Ishikawa (cell line): Measurements from ENCODE around the gene PDE7B.

Experiments used
- CEBPB ChIP-seq: IDR thresholded peaks from 2 replicates; pipeline ENCODE4 v1.6.1; 2012
- CREB1 ChIP-seq: IDR thresholded peaks from 2 replicates; pipeline ENCODE4 v1.6.1; 2012; ENCODE audit warnings: low read depth
- EGR1 ChIP-seq: IDR thresholded peaks from 2 replicates; pipeline ENCODE4 v1.6.1; 2012
- EP300 ChIP-seq: IDR thresholded peaks from 2 replicates; pipeline ENCODE4 v1.6.1; 2012; ENCODE audit warnings: borderline replicate concordance
- FOXM1 ChIP-seq: IDR thresholded peaks from 2 replicates; pipeline ENCODE4 v1.6.1; 2012; ENCODE audit warnings: low read depth, borderline replicate concordance
- NFIC ChIP-seq: IDR thresholded peaks from 2 replicates; pipeline ENCODE4 v1.6.1; 2012
- RAD21 ChIP-seq: IDR thresholded peaks from 2 replicates; pipeline ENCODE4 v1.6.1; 2012; ENCODE audit warnings: low read depth
- TAF1 ChIP-seq: IDR thresholded peaks from 2 replicates; pipeline ENCODE4 v1.6.1; 2012; ENCODE audit warnings: low read depth, mild to moderate bottlenecking
- TCF12 ChIP-seq: IDR thresholded peaks from 2 replicates; pipeline ENCODE4 v1.6.1; 2012; ENCODE audit warnings: low read depth
- TEAD4 ChIP-seq: IDR thresholded peaks from 2 replicates; pipeline ENCODE4 v1.6.1; 2012
- YY1 ChIP-seq: IDR thresholded peaks from 2 replicates; pipeline ENCODE4 v1.6.1; 2012; ENCODE audit warnings: low read depth
- ZBTB7A ChIP-seq: IDR thresholded peaks from 2 replicates; pipeline ENCODE4 v1.6.1; 2012; ENCODE audit warnings: low read depth
- TF ChIP-seq, protein P1 (sequence below): IDR thresholded peaks from 2 replicates; pipeline ENCODE4 v1.6.1; 2012
- TF ChIP-seq, protein P2 (sequence below): IDR thresholded peaks from 2 replicates; pipeline ENCODE4 v1.6.1; 2012; ENCODE audit warnings: low read depth, mild to moderate bottlenecking
- TF ChIP-seq, protein P3 (sequence below): IDR thresholded peaks from 2 replicates; pipeline ENCODE4 v1.6.1; 2012

PDE7B gene

DNA sequence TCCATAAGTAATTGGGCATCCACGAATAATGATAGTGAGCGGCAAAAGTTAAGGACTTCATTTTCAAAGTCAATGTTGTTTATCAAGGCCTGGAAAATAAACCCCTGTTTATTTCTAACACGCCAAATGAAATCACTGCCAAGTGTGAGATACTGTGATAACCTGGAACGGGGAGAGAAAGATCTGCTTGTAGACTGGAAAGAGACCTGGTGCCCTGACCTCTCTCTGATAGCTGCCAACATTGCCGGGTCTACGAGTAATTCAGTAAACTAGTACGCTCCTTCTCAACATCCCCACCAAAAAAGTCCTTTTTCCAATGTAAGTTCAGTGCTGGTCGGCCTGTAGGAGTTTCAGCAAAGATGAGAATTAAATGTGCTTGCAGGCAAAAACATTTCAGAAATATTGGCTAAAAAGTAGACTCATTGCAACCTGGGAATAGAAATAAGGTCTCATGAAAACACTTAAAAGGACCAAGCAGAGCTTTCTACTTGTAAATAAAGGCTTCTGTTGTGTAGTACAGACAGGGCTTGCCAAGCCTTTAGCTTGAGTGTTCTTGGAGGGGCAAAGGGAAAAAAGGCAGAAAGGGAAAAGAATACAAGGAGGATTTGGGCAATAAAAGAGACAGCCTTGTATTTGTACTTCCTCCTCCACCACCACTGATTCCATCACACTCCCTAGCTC is 43.9 kb downstream of the PDE7B start:
- TF ChIP-seq FOXM1 = no peak
- no peak for TF ChIP-seq ZBTB7A
- TF ChIP-seq NFIC = no peak

DNA sequence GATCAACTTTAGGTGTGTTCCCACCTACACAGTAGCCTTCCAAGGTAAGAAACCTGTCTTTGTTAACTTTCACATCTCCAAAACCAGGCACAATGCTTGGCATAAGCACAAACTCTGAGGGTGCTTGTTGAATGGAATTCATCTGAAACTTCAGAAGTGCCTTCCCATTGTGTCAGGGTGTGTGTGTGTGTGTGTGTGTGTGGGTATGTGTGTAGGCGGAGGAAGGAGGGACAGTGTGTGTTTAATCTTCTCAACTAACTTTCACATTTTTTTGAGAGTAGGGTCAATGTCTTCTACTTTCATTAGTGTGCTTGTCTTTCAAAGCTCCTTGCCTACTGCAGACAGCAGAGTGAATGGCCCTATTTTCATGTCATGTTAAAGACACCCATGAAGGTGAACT is 45.6 kb downstream of the PDE7B start:
- TF ChIP-seq YY1 = no peak
- no peak for TF ChIP-seq EGR1
- TF ChIP-seq CREB1 = no peak
- TF ChIP-seq EP300 = no peak

DNA sequence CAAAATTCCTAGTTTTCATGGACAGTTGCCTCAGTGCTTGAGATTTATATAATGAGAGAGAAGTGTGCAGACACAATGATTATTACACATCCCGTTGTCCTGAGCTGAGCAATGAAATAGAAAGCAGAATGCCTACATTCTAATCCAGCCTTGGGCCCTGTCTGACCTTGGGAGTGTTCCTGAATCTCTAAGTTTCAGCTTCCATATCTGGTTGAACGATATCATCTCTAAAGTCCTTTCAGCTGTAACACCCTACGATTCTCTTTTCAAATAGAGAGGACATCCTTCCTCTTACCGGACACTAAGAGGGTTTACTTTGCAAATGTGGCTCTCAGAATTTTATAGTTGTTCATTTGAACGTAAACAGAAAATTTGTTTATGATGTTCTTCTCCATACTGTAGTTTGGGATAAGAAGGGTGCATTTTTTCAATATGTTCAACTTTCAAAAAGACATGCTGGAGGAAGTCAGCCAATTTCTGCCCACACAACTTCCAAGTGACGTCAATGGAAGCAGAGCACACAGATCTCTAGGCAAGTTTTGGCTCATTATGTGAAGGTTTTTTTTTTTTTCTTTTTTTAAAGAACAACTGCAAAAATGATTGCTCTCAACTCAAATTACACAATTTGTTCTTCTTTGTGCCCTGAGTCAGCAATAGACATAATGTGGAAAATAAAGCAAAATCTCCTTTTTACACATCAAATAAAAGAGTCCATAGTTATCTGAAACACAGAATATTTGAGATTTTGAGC is 50.4 kb downstream of the PDE7B start:
- TF ChIP-seq ZBTB7A (no peak), CREB1 (no peak), CEBPB (no peak), TAF1 (no peak), TCF12 (no peak), NFIC (no peak), YY1 (no peak), FOXM1 (no peak)
- TF ChIP-seq, protein P1, sequence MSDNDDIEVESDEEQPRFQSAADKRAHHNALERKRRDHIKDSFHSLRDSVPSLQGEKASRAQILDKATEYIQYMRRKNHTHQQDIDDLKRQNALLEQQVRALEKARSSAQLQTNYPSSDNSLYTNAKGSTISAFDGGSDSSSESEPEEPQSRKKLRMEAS = no peak

DNA sequence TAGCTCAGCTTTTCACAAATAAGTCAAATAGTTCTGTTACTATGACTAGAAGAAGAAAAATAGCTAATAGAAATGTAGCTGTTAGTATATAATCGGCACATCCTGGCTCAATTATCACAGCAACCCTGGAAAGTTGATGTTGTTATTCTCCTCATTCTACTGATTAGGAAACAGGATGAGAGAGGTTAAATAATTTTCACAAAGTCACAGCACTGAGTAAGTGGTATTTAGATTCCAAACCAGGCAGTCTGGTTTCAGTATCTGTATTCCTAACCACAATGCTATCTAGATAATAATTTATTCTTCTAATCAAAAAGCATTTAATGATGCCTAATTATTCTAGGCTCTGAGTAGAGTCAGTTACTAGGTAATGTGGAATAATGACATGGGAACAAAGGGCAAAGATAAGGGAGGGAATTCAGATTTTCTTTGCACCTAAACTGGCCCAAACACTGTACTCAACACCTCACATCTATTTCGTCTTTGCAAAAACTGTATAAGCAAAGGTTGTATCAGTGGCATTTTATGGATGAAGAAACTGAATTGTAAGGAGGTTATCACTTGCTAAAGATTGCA is 51.3 kb downstream of the PDE7B start:
- no peak for TF ChIP-seq RAD21
- TF ChIP-seq EP300 = no peak
- TF ChIP-seq CEBPB = no peak
- no peak for TF ChIP-seq YY1
- TF ChIP-seq, protein P2, sequence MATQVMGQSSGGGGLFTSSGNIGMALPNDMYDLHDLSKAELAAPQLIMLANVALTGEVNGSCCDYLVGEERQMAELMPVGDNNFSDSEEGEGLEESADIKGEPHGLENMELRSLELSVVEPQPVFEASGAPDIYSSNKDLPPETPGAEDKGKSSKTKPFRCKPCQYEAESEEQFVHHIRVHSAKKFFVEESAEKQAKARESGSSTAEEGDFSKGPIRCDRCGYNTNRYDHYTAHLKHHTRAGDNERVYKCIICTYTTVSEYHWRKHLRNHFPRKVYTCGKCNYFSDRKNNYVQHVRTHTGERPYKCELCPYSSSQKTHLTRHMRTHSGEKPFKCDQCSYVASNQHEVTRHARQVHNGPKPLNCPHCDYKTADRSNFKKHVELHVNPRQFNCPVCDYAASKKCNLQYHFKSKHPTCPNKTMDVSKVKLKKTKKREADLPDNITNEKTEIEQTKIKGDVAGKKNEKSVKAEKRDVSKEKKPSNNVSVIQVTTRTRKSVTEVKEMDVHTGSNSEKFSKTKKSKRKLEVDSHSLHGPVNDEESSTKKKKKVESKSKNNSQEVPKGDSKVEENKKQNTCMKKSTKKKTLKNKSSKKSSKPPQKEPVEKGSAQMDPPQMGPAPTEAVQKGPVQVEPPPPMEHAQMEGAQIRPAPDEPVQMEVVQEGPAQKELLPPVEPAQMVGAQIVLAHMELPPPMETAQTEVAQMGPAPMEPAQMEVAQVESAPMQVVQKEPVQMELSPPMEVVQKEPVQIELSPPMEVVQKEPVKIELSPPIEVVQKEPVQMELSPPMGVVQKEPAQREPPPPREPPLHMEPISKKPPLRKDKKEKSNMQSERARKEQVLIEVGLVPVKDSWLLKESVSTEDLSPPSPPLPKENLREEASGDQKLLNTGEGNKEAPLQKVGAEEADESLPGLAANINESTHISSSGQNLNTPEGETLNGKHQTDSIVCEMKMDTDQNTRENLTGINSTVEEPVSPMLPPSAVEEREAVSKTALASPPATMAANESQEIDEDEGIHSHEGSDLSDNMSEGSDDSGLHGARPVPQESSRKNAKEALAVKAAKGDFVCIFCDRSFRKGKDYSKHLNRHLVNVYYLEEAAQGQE = no peak
- TF ChIP-seq ZBTB7A = no peak
- no peak for TF ChIP-seq CREB1
- TF ChIP-seq EGR1 = no peak
- TF ChIP-seq NFIC = no peak
- TF ChIP-seq, protein P3, sequence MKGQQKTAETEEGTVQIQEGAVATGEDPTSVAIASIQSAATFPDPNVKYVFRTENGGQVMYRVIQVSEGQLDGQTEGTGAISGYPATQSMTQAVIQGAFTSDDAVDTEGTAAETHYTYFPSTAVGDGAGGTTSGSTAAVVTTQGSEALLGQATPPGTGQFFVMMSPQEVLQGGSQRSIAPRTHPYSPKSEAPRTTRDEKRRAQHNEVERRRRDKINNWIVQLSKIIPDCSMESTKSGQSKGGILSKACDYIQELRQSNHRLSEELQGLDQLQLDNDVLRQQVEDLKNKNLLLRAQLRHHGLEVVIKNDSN = no peak
- no peak for TF ChIP-seq TAF1
- TF ChIP-seq, protein P1 = no peak
- no peak for TF ChIP-seq TEAD4
- no peak for TF ChIP-seq TCF12
- no peak for TF ChIP-seq FOXM1

DNA sequence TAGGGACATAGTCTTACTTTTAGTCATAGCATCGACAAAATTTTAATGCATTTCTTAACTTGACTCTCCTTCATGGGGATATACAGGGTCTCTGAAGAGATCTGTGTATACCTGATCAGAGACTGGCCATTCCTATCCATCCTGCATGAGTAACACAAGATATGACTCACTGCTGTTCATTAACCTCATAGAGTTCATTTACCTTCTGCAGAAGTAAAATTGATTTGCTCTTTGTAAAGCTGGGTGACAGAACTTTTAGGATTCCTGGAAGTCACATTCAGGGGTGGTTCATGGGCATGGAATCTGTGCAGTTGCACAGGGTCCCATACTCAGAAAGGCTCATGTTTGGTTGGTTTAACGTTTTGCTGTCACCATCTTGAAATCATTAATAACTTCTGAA is 53.2 kb downstream of the PDE7B start:
- TF ChIP-seq RAD21 (no peak), CEBPB (no peak), EGR1 (no peak), ZBTB7A (no peak), FOXM1 (no peak), TCF12 (no peak), TAF1 (no peak), TEAD4 (no peak), YY1 (no peak)
- TF ChIP-seq, protein P3 = no peak
- TF ChIP-seq, protein P1 = no peak

DNA sequence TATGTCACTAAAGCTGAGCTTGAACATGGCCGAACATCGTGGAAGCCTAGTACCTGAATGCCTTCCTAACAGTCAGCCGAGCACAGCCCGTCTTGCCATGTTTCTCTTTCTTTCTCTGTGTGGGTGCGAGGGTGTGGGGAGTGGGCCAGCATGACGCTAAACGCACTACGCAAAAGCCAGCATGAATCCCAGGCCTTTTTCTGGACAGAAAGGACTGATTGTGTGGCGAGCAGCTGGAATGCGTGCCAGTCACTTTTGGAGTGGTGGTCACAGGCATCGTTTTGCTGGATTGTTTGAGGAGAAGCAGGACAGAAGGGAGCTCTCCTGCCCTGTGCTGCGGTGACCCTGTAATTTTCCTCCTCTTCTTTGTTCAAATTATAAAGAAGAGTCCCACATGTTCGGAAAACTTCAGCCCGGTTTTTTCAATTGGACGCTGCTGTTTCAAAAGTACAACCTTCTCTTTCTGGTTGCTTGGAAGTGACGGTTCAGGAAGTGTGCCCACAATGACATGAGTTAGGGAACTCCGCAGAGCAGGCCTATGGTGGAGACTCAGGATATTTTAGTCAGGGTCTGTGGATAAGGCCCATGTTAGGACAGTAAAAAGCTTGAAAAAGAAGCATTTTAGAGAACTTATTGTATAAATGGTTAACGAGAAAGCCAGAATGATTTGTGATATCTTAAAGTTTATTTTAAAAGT is 54.3 kb downstream of the PDE7B start:
- TF ChIP-seq ZBTB7A = no peak
- no peak for TF ChIP-seq CEBPB
- no peak for TF ChIP-seq CREB1
- TF ChIP-seq TEAD4 = no peak
- TF ChIP-seq EGR1 = no peak
- TF ChIP-seq, protein P2 = no peak
- no peak for TF ChIP-seq FOXM1
- TF ChIP-seq EP300 = no peak
- TF ChIP-seq NFIC = no peak
- TF ChIP-seq, protein P1 = no peak
- no peak for TF ChIP-seq TCF12
- TF ChIP-seq YY1 = no peak
- TF ChIP-seq RAD21 = no peak
- no peak for TF ChIP-seq TAF1
